Smooth muscle cell (in vitro differentiated cells): ENCODE measurements around the gene PDZRN3. TPM values are rescaled to one million over a fixed set of nuclear protein-coding genes. Genes with fewer than 3 reads are reported as not detected.
A peak's percentile ranks its signal among the peaks of the same experiment; 100 is the strongest.

Experiments used
- DNase-seq: peaks from one replicate; lab custom pipeline; 2025; ENCODE audit not compliant: unreplicated experiment; lab: John Stamatoyannopoulos, UW
- H2AFZ ChIP-seq: fragments of 200-600 bp; sonication (generic); 2 replicates; pipeline ENCODE4 v1.6.0; 2016; ENCODE audit warnings: antibody characterized with exemption, low read depth, mild to moderate bottlenecking
- H3F3A ChIP-seq: fragments of 200-600 bp; sonication (generic); 2 replicates; pipeline ENCODE4 v1.6.0; 2017; ENCODE audit warnings: antibody characterized with exemption, low read depth
- H3K27ac ChIP-seq: fragments of 200-600 bp; sonication (generic); 2 replicates; pipeline ENCODE4 v1.5.1; 2016; ENCODE audit warnings: low read depth, mild to moderate bottlenecking
- H3K27me3 ChIP-seq: fragments of 200-600 bp; sonication (generic); 2 replicates; pipeline ENCODE4 v1.6.1; 2016; ENCODE audit warnings: low read depth, mild to moderate bottlenecking
- H3K36me3 ChIP-seq: fragments of 200-600 bp; sonication (generic); 2 replicates; pipeline ENCODE4 v1.5.1; 2016; ENCODE audit warnings: low read depth
- H3K4me1 ChIP-seq: fragments of 200-600 bp; sonication (generic); 2 replicates; pipeline ENCODE4 v1.5.1; 2016; ENCODE audit warnings: low read depth
- H3K4me2 ChIP-seq: fragments of 200-600 bp; sonication (generic); 2 replicates; pipeline ENCODE4 v1.6.0; 2016; ENCODE audit warnings: mild to moderate bottlenecking
- H3K4me3 ChIP-seq: fragments of 200-600 bp; sonication (generic); 2 replicates; pipeline ENCODE4 v1.5.1; 2016; ENCODE audit warnings: mild to moderate bottlenecking
- H3K79me2 ChIP-seq: fragments of 200-600 bp; sonication (generic); 2 replicates; pipeline ENCODE4 v1.6.0; 2016; ENCODE audit warnings: low read depth, mild to moderate bottlenecking
- H3K9ac ChIP-seq: fragments of 200-600 bp; sonication (generic); 2 replicates; pipeline ENCODE4 v1.6.0; 2016; ENCODE audit warnings: low read depth
- H3K9me3 ChIP-seq: fragments of 200-600 bp; sonication (generic); replicated peaks from 2 replicates; pipeline ENCODE4 v1.5.1; 2016; ENCODE audit warnings: low read depth
- H4K20me1 ChIP-seq: fragments of 200-600 bp; sonication (generic); 2 replicates; pipeline ENCODE4 v1.6.0; 2016; ENCODE audit warnings: low read depth
- CTCF ChIP-seq: fragments of 200-600 bp; sonication (generic); IDR thresholded peaks from 2 replicates; pipeline ENCODE4 v1.5.1; 2017; ENCODE audit warnings: borderline replicate concordance, mild to moderate bottlenecking, antibody characterized with exemption; ENCODE audit not compliant: insufficient read depth, poor library complexity, severe bottlenecking
- WGBS: methylation state at CpG from one replicate; pipeline ENCODE4 v1.1.7; 2016; ENCODE audit warnings: low lambda C conversion rate; 5-methylcytosine and 5-hydroxymethylcytosine counted together
- polyA plus RNA-seq: library from polyadenylated mRNA; unstranded; fragments of >200 nt; fragmentation: Nextera tagmentation; extraction: Ambion mirVana; gene quantifications from 2 replicates; pipeline ENCODE4 v1.2.1, GENCODE V29; 2016
- total RNA-seq: library from RNA; depleted of rRNA; stranded (reverse); fragments of >200 nt; gene quantifications from 2 replicates; pipeline ENCODE4 v1.2.3, GENCODE V29; 2014

The PDZRN3 gene
- total and polyA plus RNA-seq, 2 experiments from 2014 or later = 99.5 to 128 TPM

DNA sequence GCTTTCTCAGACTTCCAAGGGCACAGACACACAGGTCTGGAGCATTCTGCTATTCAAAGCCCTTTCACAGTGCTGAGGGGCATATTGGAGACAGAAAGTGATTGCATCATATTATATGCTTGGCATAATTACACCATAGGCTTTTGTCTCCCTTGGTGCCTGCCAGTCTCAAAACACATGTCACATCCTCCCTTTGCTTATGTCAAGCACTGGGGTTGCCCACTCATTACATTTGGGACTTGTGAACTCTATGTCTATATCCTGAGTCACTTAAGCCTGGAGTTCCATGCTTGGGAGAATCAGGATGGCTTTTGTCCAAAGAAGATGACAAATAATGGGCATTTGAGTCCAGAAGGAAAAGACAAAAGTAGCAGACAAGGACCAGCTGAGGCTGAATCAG lies 12.3 kb upstream of the PDZRN3 start:
- no peaks in the 10 kb centered on the region for H3K9me3 ChIP-seq
- no peak overlapping the region for H3K4me2 ChIP-seq
- no peaks in the 10 kb centered on the region for H3K79me2 ChIP-seq
- H3K27me3 ChIP-seq = no peaks in the 10 kb centered on the region
- no peak overlapping the region for H3K4me3 ChIP-seq
- no peak for TF ChIP-seq CTCF
- H3K9ac ChIP-seq = no peak overlapping the region
- H3K36me3 ChIP-seq = no peaks in the 10 kb centered on the region
- no peak for DNase-seq
- H4K20me1 ChIP-seq = no peaks in the 10 kb centered on the region
- H3F3A ChIP-seq = peaks cover 17% of the 10 kb centered on the region
- H3K27ac ChIP-seq = no peak overlapping the region
- H3K4me1 ChIP-seq = peaks cover 7% of the 10 kb centered on the region
- H2AFZ ChIP-seq = no peak overlapping the region

GRCh38 chr3:73635254-73635653 lies 10.5 kb upstream of the PDZRN3 start:
- peak overlapping the region; percentile 80 for H3K27ac ChIP-seq
- peaks cover 18% of the 10 kb centered on the region for H3F3A ChIP-seq
- no peak for DNase-seq
- no peaks in the 10 kb centered on the region for H4K20me1 ChIP-seq
- no peaks in the 10 kb centered on the region for H3K27me3 ChIP-seq
- WGBS = 0% methylated on average over 1 of the region's 1 CpG
- peaks cover 7% of the 10 kb centered on the region for H3K4me1 ChIP-seq
- no peaks in the 10 kb centered on the region for H3K79me2 ChIP-seq
- no peaks in the 10 kb centered on the region for H3K36me3 ChIP-seq
- H3K4me3 ChIP-seq = no peak overlapping the region
- H3K9me3 ChIP-seq = no peaks in the 10 kb centered on the region
- H3K9ac ChIP-seq = no peak overlapping the region
- H3K4me2 ChIP-seq = peak overlapping the region; percentile 69
- no peak for TF ChIP-seq CTCF
- H2AFZ ChIP-seq = no peak overlapping the region

DNA sequence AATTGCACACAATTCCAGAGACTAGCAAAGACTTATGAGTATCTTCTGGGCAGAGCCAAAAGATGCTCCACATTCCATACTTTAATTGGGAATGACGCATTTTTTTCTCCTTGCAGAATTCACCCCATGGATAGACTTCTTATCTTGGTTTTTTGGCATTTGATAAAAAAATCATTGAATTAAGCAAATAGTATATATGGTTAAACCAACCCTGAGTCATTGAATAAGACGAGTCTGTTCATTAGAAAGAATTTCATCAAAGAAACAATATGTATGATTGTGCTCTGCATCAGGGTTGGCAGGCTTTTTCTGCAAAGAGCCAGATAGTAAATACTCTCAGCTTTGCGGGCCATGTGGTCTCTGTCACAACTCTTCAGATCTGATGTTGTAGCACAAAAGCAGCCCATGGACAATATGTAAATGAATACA lies 9.2 kb upstream of the PDZRN3 start:
- TF ChIP-seq CTCF = no peak
- Histone ChIP-seq H3K9me3 (no peaks in the 10 kb centered on the region), H4K20me1 (no peaks in the 10 kb centered on the region), H3K36me3 (no peaks in the 10 kb centered on the region), H3K4me2 (peak overlapping the region; percentile 69), H2AFZ (no peak overlapping the region), H3F3A (peaks cover 18% of the 10 kb centered on the region), H3K4me3 (peak overlapping the region; percentile 8), H3K9ac (no peak overlapping the region), H3K79me2 (no peaks in the 10 kb centered on the region), H3K4me1 (peaks cover 7% of the 10 kb centered on the region), H3K27ac (peak overlapping the region; percentile 80), H3K27me3 (no peaks in the 10 kb centered on the region)
- no peak for DNase-seq
- 14% methylated on average over 3 of the region's 3 CpGs for WGBS

DNA sequence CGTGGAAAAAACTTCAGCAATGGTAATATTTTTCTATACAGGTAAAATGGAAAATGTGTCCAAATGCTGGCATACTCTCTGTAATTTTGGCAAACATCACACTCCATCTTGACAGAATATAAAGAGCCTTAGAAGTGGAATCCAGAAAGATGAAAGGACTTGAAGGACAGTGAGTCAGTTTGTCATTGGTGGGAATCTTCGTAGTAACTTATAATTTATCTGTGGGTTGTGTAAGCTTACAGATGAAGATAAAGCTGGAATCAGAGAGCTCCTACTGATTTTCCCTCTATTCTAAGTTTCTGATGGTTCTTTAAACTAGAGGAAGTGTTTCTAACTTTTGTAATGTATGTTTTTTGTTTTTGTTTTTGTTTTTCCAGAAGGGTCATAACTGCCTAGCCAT lies 8.7 kb upstream of the PDZRN3 start:
- no peak for TF ChIP-seq CTCF
- Histone ChIP-seq H3K9me3 (no peaks in the 10 kb centered on the region), H3K9ac (no peak overlapping the region), H3K79me2 (no peaks in the 10 kb centered on the region), H3K36me3 (no peaks in the 10 kb centered on the region), H3F3A (peaks cover 18% of the 10 kb centered on the region), H3K27me3 (no peaks in the 10 kb centered on the region), H2AFZ (peak overlapping the region; percentile 56), H3K27ac (peak overlapping the region; percentile 80), H3K4me2 (peak overlapping the region; percentile 69), H4K20me1 (no peaks in the 10 kb centered on the region), H3K4me1 (peaks cover 7% of the 10 kb centered on the region), H3K4me3 (peak overlapping the region; percentile 8)
- 51% methylated on average over 2 of the region's 2 CpGs for WGBS
- no peak for DNase-seq
